ENCODE data around the gene ITPK1.

The ITPK1 gene

DNA sequence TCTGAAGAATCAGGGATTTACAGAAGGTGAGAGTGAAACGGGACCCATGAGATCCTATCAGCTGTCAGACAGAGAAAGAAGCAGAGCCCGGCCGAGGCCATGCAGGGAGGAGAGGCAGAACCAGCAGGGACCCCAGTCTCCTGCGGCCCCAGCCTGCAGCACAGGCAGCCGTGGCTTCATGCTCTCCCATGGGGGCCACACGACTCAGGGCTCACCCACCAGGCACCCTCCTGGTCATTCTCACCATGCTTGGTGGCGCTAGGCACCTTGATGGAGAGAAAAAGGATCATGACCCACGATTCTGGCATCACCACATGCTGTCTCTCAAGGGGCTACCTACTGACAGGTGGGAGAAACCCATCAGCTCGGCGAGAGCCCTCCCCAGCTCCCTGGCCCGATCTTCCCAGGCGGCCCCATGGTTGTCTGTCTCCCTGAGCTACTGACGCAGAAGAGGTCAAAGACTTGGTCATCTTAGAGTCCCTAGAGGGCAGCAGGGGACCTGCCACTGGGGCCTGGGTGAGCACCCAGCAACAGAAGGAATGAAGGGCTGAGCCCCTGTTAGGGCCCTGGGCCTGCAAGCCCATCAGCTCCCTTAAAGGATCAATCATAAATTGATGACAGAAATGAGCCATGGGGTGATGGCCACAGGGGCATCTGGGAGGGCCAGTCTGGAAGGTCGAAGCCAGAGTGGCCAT is 58.0 kb downstream of the ITPK1 start:
- DNase-seq = no peak

DNA sequence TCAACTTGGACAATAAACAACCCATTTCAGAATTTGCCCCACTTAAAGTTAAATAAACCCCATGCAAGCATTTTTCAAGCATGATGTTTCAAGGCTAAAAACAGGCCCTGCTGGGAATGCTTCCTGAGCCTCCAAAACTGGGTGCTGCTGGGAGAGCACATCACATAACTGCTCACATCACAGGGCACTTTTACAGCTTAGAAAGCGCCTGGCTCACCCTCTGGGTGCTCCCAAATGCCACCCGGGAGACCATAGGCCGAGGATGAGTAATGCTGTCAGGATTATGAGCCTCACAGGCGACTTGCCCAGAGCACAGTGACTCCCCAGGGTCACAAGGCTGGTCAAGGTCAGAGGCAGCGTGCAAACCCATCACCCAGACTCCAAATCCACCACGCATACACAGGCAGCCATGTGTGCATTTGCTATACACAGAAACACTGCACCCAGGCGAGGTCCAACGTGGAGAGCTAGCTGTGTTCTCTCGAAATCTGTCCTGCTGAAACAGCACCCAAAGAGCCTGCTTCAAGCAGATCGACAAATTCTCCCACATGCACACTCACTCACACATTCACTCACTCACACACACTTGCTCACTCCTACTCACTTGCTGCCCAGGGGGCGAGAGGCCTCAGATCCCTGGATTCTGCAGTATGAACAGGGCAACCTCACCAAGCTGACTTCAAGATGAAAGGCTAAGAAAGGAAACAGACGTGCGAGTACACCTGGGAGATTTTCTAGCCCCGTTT is 58.7 kb downstream of the ITPK1 start:
- DNase-seq = peak; percentile 38

DNA sequence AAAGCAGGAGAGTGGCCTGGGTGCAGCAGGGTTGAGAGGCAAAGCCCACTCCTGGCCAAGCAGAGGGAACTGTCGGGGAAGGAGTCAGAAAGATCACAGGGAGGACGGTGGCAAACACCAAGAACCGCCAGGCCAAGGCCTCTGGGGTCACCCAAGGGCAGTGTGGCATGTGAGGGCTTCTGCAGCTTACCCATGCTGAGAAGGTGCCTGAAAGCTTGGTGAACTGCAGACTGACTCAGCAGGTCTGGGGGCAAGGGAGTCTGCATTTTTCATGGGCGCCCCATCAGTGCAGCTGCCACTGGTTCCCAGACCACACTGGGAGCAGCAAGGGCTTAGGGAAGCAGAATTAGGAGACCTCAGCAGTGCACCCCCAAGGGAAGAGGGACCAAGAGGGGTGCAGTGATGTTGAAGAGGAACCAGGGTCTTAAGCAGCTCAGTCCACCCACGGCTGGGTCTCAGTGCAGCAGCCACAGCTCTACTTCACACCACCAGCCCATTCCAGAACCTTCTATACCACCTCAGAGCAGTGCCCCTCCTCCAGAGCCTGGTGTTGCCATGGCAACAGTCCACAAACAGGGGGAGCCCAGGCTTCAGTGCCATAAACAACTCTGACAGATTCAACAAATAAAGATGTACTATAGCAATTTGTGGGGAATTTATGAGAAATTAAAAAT is 59.4 kb downstream of the ITPK1 start:
- DNase-seq = no peak

DNA sequence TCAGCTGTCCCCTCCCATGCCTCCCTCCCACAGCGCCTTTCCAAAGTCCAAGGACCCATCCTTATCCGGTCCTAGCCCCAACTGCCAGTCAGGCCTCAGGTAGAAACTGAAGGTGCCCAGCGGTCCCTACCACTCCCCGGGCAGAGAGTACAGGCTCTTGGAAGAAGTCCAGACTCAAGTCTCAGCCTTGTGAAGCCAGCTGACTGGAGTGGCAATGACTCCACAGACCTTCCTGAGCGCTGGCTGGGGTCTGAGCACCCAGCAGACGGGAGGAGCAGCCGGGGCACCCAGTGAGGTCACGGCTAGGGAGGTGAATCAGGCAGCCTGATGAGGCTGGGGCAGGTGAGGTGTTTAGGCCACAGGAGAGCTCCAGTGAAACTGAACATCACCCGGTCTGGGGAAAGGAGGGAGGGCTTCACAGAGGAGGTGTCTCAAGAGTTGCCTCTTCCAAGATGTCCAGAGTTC is 60.0 kb downstream of the ITPK1 start:
- no peak for DNase-seq

DNA sequence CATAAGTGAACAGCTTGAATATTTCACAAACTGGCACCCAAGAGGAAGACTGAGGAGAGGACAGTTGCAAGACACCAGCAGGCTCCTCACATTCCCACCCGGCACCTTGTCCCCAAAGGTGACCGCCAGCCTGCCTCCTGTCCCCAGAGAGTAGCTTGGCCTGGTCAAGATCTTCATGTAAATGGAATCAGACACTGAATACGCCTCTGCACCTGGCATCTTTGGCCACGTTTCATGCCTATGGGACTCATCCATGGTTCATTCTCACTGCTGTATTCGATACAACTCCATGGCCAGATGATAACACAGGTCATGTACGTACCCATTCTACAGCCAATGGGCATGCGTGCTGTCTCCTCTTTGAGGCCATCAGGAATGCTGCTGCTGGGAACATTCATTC is 60.8 kb downstream of the ITPK1 start:
- DNase-seq = no peak

DNA sequence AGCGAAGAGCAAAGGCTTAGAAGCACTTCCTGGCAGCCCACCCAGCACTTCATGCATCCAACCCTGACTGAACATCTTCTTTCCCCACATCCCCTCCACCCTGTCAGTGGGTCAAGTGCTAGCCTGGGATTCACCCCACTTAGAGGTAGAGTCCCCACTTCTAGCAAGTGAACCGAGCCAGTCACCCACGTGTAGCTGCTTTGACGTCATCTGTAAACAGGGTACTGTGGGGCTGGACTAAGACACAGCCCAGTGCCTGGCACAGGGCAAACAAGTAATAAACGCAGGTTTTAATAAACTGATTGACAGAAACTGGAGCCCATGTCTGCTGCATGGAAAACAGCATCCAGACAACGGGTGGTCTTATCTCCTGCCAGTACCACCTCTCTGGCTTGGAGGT is 61.7 kb downstream of the ITPK1 start:
- no peak for DNase-seq

DNA sequence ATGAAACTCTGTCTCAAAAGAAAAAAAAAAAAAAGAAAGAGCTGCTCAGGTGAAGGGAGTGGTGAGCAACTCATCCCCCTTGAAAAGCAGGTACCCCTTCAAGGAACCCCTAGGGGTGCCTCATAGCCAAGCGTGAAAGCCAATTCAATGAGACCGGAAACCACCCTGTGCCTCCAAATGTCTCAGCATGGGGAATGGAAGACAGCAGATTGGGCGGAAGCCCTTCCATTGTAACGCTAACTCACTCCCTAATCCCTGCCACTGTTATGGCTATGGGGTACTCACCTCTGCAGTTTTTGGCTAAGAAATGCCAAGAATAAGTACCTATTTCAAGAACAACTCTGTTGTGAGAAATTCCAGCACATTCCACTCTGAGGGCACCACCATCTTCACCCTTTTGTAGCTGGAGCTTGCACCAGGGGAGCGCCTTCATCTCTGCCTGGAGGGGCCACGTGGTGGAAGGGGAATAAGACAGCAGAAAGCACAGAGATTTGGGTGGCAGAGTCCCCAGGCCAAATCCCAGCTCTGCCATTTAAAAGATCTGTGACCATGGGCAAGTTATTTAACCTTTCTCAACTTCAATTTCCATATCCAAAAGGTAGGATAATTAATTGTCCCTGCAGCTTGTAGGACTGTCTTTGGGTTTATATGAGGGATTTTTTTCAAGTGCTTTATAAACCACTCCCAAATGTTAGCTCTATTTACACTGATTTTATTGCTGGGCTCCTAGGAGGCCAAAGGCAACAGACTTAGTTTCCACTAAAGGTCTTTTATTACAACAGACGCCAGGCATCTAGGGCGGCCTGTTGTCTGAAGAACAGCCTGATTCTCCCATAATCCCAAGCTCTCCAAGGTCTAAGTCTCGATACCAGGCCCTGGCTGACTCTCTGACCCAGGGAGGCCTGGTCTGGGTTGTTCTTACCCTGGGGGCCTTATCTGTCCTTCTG is 63.9 kb downstream of the ITPK1 start:
- DNase-seq = no peak

DNA sequence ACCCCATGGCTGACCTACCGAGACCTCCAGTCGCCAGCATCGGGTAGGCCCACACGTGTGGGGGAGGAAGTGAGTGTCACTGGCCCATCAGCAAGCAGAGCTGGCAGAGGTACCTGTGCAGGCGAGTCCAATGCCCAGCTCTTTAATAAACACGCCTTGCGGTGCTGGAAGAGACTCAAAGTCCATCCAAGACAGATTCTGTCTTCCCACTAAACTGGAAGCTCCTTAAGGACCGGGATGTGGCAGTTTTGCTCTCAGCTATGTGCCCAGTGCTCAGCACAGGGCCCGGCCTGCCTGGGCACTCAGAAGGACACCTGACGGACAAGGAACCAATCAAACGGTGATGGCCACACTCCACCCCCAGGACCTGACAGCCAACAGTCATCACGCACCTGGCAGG is 65.0 kb downstream of the ITPK1 start:
- no peak for DNase-seq

DNA sequence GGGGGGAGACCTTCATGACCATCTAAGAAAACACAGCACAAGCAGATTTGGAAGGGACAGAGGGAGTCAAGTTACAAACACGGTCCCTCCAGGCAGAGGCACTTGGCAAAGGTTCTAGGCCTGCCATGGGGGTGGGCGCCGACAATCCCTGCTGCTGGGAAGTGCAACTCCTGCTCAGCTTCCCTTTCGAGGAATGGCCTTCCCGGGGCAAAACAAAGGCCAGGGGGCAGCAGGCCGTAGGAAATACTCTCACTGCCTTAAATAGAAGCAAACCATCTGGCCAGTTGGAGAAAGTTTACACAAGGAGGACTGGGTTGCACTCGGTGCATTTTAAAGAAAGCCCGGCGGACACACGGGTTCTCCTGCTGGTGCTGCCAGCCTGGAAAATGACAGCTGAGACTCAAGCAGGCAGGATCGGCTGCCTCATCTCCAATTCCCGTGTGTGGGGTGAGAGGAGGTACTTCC is 65.8 kb downstream of the ITPK1 start:
- no peak for DNase-seq

DNA sequence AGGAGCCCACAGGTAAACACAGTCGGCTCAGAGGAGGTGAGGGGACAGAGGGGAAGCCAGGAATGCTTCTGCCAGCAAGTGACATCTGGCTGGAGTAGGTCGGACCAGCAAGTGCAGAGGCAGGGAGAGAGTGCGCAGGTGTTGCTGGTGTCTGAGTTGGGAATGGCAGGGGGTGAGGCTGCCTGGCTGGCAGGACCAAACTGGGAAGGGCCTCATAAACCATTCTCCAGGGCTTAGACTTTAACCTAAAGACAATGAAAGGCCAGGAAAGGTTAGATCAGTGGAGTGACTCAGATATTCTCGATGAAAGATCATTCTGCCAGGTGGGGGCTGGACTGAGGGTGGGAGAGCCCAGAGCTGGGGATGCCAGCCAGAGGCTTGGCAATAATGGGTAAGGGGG is 66.4 kb downstream of the ITPK1 start:
- no peak for DNase-seq

DNA sequence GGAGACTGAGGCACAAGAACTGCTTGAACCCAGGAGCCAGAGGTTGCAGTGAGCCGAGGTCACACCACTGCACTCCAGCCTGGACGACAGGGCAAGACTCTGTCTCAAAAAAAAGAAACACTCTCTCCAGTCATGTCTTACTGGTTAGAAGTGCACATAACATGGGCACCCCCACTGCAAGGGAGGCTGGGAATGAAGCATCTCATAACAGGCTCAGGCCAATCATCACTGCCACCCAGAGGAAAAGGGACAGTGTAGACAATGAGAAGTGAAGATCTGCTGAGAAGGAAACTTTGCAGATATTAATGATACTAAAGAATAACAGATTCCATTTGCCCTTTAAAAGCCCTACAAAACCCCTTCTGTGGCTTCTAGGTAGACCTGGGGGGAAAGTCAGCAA is 66.9 kb downstream of the ITPK1 start:
- DNase-seq = no peak

DNA sequence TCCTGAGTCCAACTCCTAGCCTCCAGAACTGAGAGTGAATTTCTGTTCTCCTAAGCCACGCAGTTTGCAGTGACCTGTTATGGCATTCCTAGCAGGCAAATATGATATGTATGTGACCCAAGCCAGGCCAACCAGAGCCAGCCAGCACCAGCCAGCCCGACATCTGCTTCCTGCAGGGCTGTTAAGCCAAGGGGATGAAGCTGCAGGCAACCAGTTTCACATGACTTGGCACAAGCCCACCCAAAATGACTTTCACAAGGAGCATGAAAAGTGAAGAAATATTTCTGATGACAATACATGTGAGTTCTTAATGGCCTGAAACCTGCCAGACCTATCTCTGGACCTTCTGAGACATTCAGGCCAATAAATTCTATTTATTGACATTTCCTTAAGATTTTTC is 68.1 kb downstream of the ITPK1 start:
- no peak for DNase-seq

DNA sequence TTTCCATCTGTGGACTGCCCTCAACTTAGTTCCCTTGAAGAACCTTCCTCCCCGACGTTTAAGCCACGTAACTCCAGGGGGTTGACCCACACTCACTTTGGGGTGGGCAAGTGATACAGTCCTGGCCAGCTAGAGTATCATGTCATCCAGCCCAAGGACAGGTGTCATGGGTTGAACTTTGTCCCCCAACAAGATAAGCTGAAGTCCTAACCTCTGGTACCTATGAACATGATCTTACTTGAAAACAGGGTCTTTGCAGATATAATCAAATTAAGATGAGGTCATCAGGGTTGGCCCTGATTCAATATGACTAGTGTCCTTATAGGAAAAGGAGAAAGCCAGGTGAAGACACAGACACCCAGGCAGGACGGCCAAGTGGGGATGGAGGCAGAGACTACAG is 68.6 kb downstream of the ITPK1 start:
- DNase-seq = no peak

DNA sequence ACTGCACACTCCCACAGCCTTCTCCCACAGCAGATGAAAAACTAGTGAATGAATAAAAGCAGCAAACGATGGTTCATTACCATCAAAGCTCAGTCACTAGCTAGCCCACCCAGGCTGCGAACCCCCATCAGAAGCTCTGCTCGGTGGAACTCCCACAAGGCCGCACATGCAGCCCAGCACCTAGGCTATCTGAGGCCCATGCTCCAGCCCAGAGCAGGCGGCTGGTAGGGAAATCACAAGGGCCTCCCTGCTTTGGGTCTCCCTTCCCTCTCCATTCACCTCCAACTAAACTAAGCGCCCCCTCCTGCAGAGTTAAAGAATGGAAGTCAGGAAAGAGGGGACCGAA is 69.0 kb downstream of the ITPK1 start:
- no peak for DNase-seq

DNA sequence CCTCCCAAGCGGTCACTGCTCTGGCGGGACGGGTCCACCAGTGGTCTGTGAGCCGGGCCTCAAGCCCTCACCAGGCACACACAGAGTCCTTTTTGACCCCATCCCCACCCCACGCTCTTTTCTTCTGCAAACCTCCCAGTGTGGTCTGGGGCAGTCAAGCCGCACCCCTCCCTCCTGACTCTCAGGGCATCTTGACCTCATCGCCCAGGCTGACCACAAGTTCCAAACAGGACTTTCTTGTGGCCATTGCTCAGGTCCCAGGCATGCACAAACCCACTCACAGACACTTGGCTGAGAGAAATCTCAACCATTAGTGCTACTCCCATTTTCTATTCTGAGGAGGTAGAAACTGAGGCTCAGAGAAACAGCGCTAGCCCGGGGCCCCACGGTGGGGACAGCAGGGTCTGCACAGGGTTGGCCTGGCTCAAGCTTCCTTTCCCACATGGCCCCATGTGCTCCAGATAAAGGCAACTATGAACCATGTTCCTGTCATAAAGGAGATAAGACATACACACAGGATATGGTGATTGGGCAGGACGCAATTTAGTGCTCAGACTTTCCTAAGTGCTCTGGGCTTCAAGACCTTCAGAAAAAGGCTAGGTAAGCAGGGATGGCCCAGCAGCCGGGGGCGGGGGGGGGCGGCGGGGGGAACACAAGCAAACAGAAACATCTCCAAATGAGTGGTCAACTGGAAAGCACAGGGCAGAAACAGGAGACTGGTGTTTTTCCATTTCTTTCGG is 69.6 kb downstream of the ITPK1 start:
- DNase-seq = no peak

DNA sequence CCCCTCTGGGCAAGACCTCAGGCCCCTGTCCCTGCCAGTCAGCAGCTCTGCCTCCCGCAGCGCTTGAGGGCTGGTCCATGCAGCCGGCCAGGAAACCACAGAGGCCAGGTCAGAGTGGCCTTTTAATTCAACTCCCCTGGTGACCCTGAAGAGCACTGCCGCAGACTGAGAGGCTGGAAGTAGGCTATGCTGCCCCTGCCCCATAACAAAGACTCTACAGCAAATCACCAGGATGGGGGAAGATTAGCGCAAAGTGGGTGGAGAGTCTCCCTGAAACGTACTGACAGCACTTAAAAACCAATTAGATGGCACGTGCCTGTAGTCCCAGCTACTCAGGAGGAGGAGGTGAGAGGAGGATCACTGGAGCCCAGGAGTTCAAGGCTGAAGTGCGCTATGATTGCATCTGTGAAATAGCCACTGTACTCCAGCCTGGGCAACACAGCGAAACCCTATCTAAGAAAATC is 70.5 kb downstream of the ITPK1 start:
- DNase-seq = no peak

DNA sequence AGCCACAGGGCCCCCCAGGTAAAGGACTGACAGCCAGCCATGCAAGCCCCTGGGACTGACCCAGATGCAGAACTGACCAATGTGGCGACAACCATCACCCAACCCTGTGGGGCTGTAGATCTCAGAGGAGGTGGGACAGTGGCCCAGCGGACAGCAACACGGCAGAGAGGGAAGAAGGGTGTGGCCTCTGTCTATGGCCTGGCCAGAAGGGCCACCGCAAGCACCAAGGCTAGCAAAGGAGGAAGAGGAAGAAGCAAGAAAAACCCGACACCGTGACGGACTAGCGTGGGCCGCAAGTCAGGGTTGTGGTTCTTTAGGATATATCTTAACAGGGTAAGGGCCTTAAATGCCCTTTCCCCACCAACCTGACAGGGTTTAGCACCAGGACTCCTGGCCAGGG is 71.2 kb downstream of the ITPK1 start:
- no peak for DNase-seq

DNA sequence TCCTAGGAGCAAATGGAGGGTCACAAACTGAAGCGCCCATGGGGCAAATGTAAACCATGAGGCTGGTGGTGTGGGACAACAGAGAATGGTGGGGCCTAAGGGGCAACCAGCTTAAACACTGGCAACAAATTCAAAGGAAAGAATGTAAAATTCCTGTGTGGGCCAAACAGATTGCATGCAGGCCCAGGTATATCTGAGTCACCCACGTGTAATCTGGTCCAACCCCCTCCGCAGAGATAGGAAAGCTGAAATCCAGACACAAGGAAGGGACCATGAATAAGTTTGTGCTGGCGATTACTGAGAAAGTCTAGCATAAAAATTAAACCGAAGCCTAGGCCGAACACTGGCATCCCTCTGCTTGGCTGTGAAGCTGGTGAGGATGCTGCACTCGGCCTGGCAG is 71.6 kb downstream of the ITPK1 start:
- no peak for DNase-seq

DNA sequence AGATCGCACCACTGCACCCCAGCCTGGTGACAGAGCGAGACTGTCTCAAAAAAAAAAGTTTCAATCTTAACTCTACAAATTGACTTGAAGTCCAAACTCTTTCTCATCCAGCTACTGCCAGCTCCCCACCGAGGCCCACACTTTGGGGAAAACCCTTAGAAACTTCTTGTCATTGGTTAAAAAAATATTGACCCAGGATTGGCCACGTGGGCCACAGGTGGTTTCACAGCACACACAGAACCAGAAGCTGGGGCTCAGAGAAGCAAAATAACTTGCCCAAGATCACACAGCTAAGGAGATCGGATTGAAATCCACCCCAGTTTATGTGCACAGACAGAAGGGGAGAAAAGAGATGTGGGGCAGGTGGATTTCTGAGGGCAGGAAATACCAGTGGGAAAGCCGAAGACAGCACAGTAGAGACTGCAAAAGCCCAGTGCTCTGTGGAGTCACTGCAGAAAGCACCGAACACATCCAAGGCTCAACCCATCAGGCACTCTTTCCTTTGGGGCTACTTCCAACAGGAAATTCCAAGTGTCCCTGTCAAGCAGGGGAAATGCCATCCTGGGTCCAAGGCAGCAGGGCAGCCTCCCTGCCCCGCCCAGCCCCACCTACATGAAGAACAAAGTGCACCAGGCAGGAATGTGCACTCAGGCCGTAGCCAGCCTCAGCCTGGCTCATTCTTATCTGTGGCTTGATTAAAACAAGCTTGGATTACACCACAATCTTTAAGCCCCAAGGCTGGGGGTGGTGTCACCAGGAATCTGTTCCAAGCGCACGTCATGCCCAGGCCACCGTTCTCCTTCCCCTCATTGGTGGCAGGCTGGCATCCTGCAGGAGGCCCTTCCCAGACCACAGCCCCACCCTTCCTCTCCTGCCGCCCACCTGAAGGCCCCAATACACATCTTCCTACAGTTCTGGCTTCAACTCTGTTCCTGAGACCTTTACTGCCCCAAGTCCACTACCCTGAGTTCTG is 72.5 kb downstream of the ITPK1 start:
- peak; percentile 46 for DNase-seq

DNA sequence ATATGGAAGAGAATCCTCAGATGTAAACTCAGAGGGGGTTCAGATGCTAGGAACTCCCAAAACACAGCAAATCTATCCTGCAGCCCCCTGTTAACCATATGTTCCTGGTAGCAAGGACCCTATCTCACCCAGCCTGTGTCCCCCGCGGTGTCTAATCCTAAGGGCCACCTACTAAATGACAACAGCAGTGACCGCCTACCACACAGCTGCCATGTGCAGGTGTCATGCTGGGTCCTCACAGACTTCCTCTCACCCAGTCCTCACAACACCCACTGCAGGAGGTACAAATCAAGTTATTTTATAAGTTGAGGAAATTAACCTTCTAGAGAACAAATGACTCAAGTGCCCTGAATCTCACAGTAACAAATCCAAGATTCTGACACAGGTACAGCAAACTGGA is 73.9 kb downstream of the ITPK1 start:
- DNase-seq = no peak

DNA sequence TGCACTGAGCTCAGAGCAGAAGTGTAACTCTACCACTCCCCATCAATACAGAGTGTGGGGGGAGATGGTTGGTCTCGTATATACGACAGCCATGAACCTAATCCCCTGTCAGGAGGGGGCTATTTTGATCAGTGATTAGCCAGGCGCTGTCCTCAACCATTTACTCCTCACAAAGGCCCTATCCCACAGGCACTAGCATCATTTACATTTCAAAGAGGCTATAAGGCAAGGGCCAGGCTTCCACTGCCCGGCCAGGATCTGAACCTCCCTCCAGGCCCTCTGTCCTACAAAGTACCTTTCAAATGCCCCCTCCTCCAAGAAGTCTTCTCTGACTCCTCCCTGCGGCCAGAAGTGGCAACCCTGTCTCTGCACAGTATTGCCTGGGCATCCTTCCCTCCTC is 74.7 kb downstream of the ITPK1 start:
- no peak for DNase-seq
